Testis (tissue), 2 donors: ENCODE data around the gene HSPBP1.

Experiments
- POLR2A ChIP-seq: fragments of 450-650 bp; IDR thresholded peaks from one replicate; pipeline ENCODE4 v1.6.1; 2017; ENCODE audit warnings: antibody characterized with exemption, mild to moderate bottlenecking, moderate library complexity
- TF ChIP-seq, protein P1 (sequence below), 3 experiments: fragments of 450-650 bp in 2 of 3; fragments of 200-600 bp in 1 of 3; sonication (generic) in 1 of 3; IDR thresholded peaks; one replicate each; pipeline ENCODE4 v1.5.1; 2016 to 2019; ENCODE audit warnings: antibody characterized with exemption in 3 of 3, mild to moderate bottlenecking in 2 of 3, moderate library complexity in 1 of 3

DNA sequence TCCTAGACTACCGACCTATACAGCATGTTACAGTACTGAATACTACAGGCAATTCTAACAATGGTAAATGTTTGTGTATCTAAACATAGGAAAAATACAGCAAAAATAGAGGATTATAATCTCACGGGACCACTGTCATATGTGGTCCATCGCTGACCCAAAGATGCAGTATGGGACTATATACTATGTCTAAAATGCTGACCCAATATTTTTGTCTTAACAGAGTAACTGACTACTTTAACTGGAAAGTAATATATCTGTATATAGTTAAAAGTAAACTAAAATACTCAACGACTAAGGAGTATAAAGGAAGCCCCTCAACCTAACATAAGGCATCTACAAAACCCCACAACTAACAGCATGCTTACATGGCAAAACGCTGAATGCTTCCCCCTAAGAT lies 46.9 kb downstream of the HSPBP1 start:
- TF ChIP-seq POLR2A: no peak
- TF ChIP-seq, protein P1, sequence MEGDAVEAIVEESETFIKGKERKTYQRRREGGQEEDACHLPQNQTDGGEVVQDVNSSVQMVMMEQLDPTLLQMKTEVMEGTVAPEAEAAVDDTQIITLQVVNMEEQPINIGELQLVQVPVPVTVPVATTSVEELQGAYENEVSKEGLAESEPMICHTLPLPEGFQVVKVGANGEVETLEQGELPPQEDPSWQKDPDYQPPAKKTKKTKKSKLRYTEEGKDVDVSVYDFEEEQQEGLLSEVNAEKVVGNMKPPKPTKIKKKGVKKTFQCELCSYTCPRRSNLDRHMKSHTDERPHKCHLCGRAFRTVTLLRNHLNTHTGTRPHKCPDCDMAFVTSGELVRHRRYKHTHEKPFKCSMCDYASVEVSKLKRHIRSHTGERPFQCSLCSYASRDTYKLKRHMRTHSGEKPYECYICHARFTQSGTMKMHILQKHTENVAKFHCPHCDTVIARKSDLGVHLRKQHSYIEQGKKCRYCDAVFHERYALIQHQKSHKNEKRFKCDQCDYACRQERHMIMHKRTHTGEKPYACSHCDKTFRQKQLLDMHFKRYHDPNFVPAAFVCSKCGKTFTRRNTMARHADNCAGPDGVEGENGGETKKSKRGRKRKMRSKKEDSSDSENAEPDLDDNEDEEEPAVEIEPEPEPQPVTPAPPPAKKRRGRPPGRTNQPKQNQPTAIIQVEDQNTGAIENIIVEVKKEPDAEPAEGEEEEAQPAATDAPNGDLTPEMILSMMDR (IDR thresholded peaks at IDR 0.05): no peak
